ENCODE data around the gene CEACAM1. TPM values are rescaled to one million over a fixed set of nuclear protein-coding genes. Genes with fewer than 3 reads are reported as not detected.

CEACAM1 gene
- polyA plus RNA-seq, 1 donor from 2014 or later: 0.12 TPM

DNA sequence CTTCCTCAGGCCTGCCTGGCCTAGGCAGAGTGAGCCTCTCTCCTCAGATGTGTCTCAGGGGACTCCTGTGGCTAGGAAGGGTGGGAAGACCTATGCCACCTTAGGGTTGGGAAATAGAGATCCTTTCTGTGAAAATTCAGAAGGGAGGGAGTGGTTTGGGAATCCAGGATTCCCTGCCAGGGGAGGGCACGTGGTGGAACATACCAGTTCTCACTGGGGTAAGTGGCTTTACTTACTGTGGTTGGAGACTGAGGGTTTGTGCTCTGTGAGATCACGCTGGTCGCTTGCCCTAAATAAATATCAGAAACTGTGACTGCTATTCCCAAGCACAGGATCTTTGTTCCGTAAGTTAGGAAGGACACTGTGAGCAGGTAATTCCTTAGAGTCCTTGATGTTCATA is 16.9 kb downstream of the CEACAM1 start:
- TF ChIP-seq, protein P1, sequence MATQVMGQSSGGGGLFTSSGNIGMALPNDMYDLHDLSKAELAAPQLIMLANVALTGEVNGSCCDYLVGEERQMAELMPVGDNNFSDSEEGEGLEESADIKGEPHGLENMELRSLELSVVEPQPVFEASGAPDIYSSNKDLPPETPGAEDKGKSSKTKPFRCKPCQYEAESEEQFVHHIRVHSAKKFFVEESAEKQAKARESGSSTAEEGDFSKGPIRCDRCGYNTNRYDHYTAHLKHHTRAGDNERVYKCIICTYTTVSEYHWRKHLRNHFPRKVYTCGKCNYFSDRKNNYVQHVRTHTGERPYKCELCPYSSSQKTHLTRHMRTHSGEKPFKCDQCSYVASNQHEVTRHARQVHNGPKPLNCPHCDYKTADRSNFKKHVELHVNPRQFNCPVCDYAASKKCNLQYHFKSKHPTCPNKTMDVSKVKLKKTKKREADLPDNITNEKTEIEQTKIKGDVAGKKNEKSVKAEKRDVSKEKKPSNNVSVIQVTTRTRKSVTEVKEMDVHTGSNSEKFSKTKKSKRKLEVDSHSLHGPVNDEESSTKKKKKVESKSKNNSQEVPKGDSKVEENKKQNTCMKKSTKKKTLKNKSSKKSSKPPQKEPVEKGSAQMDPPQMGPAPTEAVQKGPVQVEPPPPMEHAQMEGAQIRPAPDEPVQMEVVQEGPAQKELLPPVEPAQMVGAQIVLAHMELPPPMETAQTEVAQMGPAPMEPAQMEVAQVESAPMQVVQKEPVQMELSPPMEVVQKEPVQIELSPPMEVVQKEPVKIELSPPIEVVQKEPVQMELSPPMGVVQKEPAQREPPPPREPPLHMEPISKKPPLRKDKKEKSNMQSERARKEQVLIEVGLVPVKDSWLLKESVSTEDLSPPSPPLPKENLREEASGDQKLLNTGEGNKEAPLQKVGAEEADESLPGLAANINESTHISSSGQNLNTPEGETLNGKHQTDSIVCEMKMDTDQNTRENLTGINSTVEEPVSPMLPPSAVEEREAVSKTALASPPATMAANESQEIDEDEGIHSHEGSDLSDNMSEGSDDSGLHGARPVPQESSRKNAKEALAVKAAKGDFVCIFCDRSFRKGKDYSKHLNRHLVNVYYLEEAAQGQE (IDR thresholded peaks at IDR 0.05; ENCODE audit: borderline replicate concordance): no peak
- H3K36me3 ChIP-seq (ENCODE audit: insufficient read depth, low read length): no peaks in the 10 kb centered on the region
- no peak overlapping the region for H3K9ac ChIP-seq (ENCODE audit: low read length)
- no peaks in the 10 kb centered on the region for H3F3A ChIP-seq (ENCODE audit: insufficient read depth, low read length, poor library complexity, severe bottlenecking)
- H3K27me3 ChIP-seq (ENCODE audit: insufficient read depth, low read depth, low read length): no peaks in the 10 kb centered on the region
- no peaks in the 10 kb centered on the region for H3K9me2 ChIP-seq (ENCODE audit: insufficient read depth, low read length)
- no peaks in the 10 kb centered on the region for H3K79me2 ChIP-seq (replicated peaks; ENCODE audit: insufficient read depth, low read length)
- H3K27ac ChIP-seq (ENCODE audit: low read length): no peak overlapping the region
- H3K4me2 ChIP-seq (ENCODE audit: low read length): no peak overlapping the region
- no peak overlapping the region for H2AFZ ChIP-seq (ENCODE audit: low read depth, low read length)
- H3K4me3 ChIP-seq (ENCODE audit: low read length): no peak overlapping the region
- H3K9me3 ChIP-seq (ENCODE audit: low read length): no peaks in the 10 kb centered on the region
- no peaks in the 10 kb centered on the region for H4K20me1 ChIP-seq (ENCODE audit: insufficient read depth)

DNA sequence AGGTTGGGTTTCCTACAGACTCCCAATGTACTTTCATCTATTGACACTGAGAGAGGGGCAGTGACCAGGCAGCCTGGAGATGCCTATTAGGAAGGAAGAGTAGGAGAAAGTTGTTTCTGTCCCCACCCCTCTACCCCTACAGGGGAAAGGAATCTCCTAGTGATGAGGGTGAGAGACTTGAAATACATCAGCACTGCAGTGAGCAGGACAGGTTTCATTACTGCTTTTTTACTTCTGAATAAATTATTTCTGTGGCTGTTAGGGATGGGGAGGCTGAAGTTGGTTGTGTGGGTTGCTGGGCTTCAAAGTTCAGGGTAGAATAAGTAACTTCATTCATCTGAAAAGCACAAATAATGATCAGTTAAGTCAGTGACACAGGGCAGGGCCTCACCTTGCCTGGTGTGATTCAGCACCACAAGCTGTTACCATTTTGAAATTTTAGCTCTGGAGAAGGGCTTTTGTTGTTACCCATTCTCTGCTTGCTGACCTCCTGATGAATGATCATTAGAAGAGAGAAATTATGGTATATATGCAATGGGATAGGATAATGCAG is 19.3 kb downstream of the CEACAM1 start:
- H2AFZ ChIP-seq (ENCODE audit: low read depth, low read length): no peak overlapping the region
- no peak overlapping the region for H3K4me2 ChIP-seq (ENCODE audit: low read length)
- no peaks in the 10 kb centered on the region for H3K9me2 ChIP-seq (ENCODE audit: insufficient read depth, low read length)

More for the DNA sequence above, 19.3 kb downstream of the CEACAM1 start:
- Histone ChIP-seq H3F3A (ENCODE audit: insufficient read depth, low read length, poor library complexity, severe bottlenecking) (no peaks in the 10 kb centered on the region), H3K36me3 (ENCODE audit: insufficient read depth, low read length) (no peaks in the 10 kb centered on the region), H3K27ac (ENCODE audit: low read length) (no peak overlapping the region), H3K9me3 (ENCODE audit: low read length) (no peaks in the 10 kb centered on the region), H3K9ac (ENCODE audit: low read length) (no peak overlapping the region), H3K4me3 (ENCODE audit: low read length) (no peak overlapping the region), H3K79me2 (replicated peaks; ENCODE audit: insufficient read depth, low read length) (no peaks in the 10 kb centered on the region), H3K27me3 (ENCODE audit: insufficient read depth, low read depth, low read length) (no peaks in the 10 kb centered on the region), H4K20me1 (ENCODE audit: insufficient read depth) (no peaks in the 10 kb centered on the region)
- TF ChIP-seq EZH2 (IDR thresholded peaks at IDR 0.05; ENCODE audit: borderline replicate concordance, insufficient read depth, low read length, poor library complexity, severe bottlenecking) (no peak), TAF1 (IDR thresholded peaks at IDR 0.05; ENCODE audit: low read depth) (no peak), MXI1 (conservative IDR thresholded peaks at IDR 0.05; ENCODE audit: poor library complexity, severe bottlenecking) (no peak), SMC3 (conservative IDR thresholded peaks at IDR 0.05; ENCODE audit: poor library complexity) (no peak), POLR2AphosphoS5 (IDR thresholded peaks at IDR 0.05) (no peak)
- TF ChIP-seq, protein P2, sequence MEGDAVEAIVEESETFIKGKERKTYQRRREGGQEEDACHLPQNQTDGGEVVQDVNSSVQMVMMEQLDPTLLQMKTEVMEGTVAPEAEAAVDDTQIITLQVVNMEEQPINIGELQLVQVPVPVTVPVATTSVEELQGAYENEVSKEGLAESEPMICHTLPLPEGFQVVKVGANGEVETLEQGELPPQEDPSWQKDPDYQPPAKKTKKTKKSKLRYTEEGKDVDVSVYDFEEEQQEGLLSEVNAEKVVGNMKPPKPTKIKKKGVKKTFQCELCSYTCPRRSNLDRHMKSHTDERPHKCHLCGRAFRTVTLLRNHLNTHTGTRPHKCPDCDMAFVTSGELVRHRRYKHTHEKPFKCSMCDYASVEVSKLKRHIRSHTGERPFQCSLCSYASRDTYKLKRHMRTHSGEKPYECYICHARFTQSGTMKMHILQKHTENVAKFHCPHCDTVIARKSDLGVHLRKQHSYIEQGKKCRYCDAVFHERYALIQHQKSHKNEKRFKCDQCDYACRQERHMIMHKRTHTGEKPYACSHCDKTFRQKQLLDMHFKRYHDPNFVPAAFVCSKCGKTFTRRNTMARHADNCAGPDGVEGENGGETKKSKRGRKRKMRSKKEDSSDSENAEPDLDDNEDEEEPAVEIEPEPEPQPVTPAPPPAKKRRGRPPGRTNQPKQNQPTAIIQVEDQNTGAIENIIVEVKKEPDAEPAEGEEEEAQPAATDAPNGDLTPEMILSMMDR (IDR thresholded peaks at IDR 0.05; ENCODE audit: poor library complexity, severe bottlenecking): no peak
- TF ChIP-seq, protein P1 (IDR thresholded peaks at IDR 0.05; ENCODE audit: borderline replicate concordance): no peak
